Myometrial cell (primary cell): ENCODE results near the gene FRS2. TPM values are rescaled to one million over a fixed set of nuclear protein-coding genes. Genes with fewer than 3 reads are reported as not detected.

Experiments used
- total RNA-seq: library from RNA; depleted of rRNA; stranded (reverse); fragments of >200 nt; gene quantifications from 2 replicates; pipeline ENCODE4 v1.2.3, GENCODE V29; 2015

Gene FRS2, protein sequence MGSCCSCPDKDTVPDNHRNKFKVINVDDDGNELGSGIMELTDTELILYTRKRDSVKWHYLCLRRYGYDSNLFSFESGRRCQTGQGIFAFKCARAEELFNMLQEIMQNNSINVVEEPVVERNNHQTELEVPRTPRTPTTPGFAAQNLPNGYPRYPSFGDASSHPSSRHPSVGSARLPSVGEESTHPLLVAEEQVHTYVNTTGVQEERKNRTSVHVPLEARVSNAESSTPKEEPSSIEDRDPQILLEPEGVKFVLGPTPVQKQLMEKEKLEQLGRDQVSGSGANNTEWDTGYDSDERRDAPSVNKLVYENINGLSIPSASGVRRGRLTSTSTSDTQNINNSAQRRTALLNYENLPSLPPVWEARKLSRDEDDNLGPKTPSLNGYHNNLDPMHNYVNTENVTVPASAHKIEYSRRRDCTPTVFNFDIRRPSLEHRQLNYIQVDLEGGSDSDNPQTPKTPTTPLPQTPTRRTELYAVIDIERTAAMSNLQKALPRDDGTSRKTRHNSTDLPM
- 23.6 and 25.0 TPM in 2 replicates for total RNA-seq

DNA sequence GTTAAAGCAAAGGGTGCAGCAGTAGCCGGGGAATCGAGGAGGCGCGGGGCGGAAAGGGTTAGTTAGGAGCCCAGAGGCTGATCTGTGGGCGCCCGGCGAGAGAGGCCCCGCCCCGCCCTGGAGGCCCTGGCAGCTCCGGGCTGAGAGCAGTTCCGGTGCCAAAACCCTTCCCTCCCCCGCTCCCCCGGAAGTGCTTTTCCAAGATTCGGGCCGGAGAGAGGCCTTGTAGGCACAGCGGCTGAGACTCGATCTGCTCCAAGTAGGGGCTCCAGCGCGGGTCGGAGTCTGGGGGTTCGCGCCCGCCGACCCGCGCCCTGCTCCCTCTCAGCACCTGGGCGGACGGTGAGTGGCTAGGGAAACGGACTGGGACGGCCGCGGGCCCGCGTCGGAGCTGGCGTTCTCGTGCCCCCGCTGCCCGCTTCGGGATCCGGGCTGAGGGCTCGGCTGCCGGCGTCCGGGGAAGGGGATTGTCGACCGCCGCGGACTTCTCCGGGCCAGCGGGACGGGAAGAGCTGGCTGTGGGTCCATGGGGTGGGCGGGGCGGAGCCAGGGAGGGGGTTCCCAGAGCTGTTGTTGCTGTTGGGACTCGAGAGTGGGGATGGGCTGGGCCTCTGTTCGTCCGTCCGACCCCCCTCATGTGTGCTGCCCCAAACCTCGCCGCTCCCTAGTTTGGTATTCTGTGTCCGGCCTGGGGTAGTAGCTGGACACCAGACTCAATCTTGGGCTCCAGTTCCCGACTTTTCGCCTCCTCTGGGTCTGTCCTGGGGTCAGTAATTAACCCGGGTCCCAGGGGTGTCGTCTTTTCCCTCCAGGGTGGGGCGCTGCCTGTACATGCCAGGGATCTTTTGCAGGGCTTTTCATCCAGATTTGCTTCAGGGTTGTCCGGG, at the start of gene FRS2:
TSS of gene FRS2 (plus strand) at position 200 of the 887 bp plus-strand sequence. CDS start 98,643 bp downstream, outside the sequence.

DNA sequence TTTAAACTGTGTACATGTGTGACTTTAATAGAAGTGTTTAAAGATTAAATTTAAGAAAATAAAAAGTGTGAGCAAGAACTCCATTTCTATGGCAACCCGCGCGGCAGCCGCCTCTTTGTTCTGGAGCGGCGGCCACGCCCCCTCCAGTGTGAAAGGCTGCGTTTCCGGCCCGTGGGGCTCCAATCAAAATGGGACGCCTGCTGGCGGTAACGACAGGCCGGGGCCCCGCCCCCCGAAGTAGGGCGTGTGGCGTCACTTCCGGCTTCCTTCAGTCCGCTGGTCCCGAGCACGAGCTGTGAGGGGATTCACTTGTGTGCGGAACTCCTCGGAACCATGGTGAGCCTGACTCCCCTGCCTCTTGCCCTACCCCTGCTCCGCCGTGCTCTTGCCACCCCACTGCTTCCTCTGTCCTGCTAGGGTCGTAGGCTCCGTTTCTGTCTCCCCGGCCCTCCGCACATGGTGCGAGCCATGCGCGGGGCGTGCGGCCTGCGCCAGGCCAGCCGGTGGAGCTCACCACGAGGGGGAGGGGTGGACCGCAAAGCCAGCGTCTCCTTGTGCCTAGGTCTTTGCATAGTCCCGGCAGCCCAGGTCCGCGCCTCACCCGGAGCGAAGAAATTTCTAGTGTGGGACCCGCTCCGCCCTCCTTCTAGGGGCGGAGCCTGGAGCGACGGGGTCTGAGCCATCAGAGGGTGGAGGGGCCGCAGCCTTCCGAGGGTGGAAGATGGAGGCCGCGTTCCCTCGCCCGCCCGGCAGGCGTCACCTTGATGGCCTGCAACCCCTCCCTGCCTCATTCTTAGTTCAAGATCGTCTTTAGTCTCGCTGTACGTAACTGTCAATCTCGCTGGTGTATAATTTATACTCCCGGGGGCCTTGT, 115.2 kb downstream of the FRS2 start, which contains the start of gene CCT2:
TSS of gene CCT2 (plus strand) at position 271 of the 874 bp plus-strand sequence. CDS start at position 334, 63 bp downstream.

DNA sequence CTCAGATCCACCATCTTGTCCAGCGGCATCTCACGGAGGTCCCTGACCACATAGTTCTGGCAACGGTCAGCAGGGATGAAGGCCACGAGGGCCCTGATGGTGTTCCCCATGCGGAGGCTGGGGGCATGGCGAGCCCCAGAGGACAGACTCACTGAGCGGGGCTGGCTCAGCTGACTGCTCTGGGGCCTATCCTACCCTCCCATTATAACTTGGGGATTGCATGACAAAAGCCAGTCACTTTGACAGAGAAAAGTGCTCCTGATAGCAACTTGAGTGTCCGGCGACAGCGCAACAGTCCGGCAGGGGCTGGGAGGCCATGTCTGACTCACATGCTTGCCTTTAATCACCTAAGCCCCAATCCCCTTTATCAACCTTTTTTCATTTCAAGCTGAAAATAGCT, 140.5 kb downstream of the FRS2 start, which contains the start of gene LRRC10:
TSS of gene LRRC10 (minus strand) at position 179 of the 400 bp plus-strand sequence. CDS start at position 110, 69 bp downstream.

Other genes with a start within 250 kb of the FRS2 start
- gene CPSF6, start 230.8 kb upstream of the FRS2 start, total RNA-seq, result 30.6 and 31.5 TPM in 2 replicates
- gene LYZ, start 122.0 kb upstream of the FRS2 start, total RNA-seq, result not detected in 2 replicates
- 10.7 and 21.8 TPM in 2 replicates for gene YEATS4, start 110.6 kb upstream of the FRS2 start, total RNA-seq
- gene CCT2, start 115.1 kb downstream of the FRS2 start, total RNA-seq, result 205 and 242 TPM in 2 replicates
- not detected in 2 replicates for gene LRRC10, start 140.5 kb downstream of the FRS2 start, total RNA-seq
- not detected in 2 replicates for gene BEST3, start 228.9 kb downstream of the FRS2 start, total RNA-seq